Liver (tissue), 9 donors: ENCODE data around the gene SLC17A7. TPM values are rescaled to one million over a fixed set of nuclear protein-coding genes. Genes with fewer than 3 reads are reported as not detected.

Source experiments
- DNase-seq: peaks from one replicate; pipeline ENCODE4 v3.0.0-alpha.2; 2017; ENCODE audit warnings: low spot score
- H3K27ac ChIP-seq, 2 donors: one replicate each; pipeline ENCODE4 v1.7.0; 2013; ENCODE audit warnings: inconsistent platforms in 2 of 2, low read length in 2 of 2, control low read depth in 1 of 2, low read depth in 1 of 2, mild to moderate bottlenecking in 1 of 2
- H3K27me3 ChIP-seq, 4 donors: one replicate each; pipeline versions ENCODE4 v1.6.1 to v1.7.0; 2013; ENCODE audit warnings: low read length in 3 of 4, inconsistent platforms in 1 of 4, mild to moderate bottlenecking in 1 of 4, moderate library complexity in 1 of 4; ENCODE audit not compliant: control insufficient read depth in 4 of 4, insufficient read depth in 4 of 4
- H3K36me3 ChIP-seq, 4 donors: one replicate each; pipeline versions ENCODE4 v1.6.1 to v1.7.0; 2013; ENCODE audit warnings: low read length in 3 of 4, mild to moderate bottlenecking in 3 of 4, low read depth in 1 of 4, moderate library complexity in 1 of 4; ENCODE audit not compliant: control insufficient read depth in 4 of 4, insufficient read depth in 3 of 4
- H3K4me1 ChIP-seq, 4 donors: one replicate each; pipeline versions ENCODE4 v1.6.1 to v1.7.0; 2013; ENCODE audit warnings: low read length in 3 of 4, mild to moderate bottlenecking in 3 of 4, moderate library complexity in 1 of 4; ENCODE audit not compliant: control insufficient read depth in 4 of 4, insufficient read depth in 4 of 4
- H3K4me3 ChIP-seq, 3 donors: one replicate each; pipeline versions ENCODE4 v1.6.1 to v1.7.0; 2013; ENCODE audit warnings: low read length in 3 of 3, control low read depth in 1 of 3, low read depth in 1 of 3, mild to moderate bottlenecking in 1 of 3
- H3K9ac ChIP-seq, 2 donors: one replicate each; pipeline ENCODE4 v1.7.0; 2013; ENCODE audit warnings: low read length in 2 of 2, mild to moderate bottlenecking in 2 of 2, moderate library complexity in 2 of 2, control low read depth in 1 of 2, low read depth in 1 of 2
- H3K9me3 ChIP-seq, 4 donors: one replicate each; pipeline versions ENCODE4 v1.6.1 to v1.7.0; 2013; ENCODE audit warnings: low read length in 3 of 4; ENCODE audit not compliant: control insufficient read depth in 4 of 4
- EGR1 ChIP-seq, 2 donors: IDR thresholded peaks; 2 replicates each; pipeline ENCODE4 v1.6.1; 2016 to 2018; ENCODE audit warnings: antibody characterized with exemption in 2 of 2, low read depth in 2 of 2
- FOXA1 ChIP-seq: IDR thresholded peaks from 2 replicates; pipeline ENCODE4 v1.6.1; 2016; ENCODE audit warnings: antibody characterized with exemption
- FOXA2 ChIP-seq: IDR thresholded peaks from 2 replicates; pipeline ENCODE4 v1.6.1; 2016; ENCODE audit warnings: antibody characterized with exemption
- GABPA ChIP-seq, 2 donors: IDR thresholded peaks in 1 of 2; conservative IDR thresholded peaks in 1 of 2; 2 replicates each; pipeline ENCODE4 v1.6.1; 2016; ENCODE audit warnings: antibody characterized with exemption in 2 of 2, mild to moderate bottlenecking in 1 of 2, moderate library complexity in 1 of 2
- HNF4A ChIP-seq, 2 donors: conservative IDR thresholded peaks; 2 replicates each; pipeline ENCODE4 v1.6.1; 2016; ENCODE audit warnings: antibody characterized with exemption in 2 of 2, mild to moderate bottlenecking in 2 of 2
- HNF4G ChIP-seq: IDR thresholded peaks from 2 replicates; pipeline ENCODE4 v1.6.1; 2016; ENCODE audit warnings: antibody characterized with exemption
- JUND ChIP-seq, 2 donors: IDR thresholded peaks; 2 replicates each; pipeline ENCODE4 v1.6.1; 2016; ENCODE audit warnings: antibody characterized with exemption in 2 of 2
- RAD21 ChIP-seq, 2 donors: IDR thresholded peaks; 2 replicates each; pipeline ENCODE4 v1.6.1; 2016; ENCODE audit warnings: antibody characterized with exemption in 2 of 2, mild to moderate bottlenecking in 2 of 2
- RXRA ChIP-seq, 2 donors: IDR thresholded peaks; 2 replicates each; pipeline ENCODE4 v1.6.1; 2017 to 2018; ENCODE audit warnings: antibody characterized with exemption in 2 of 2, mild to moderate bottlenecking in 1 of 2
- SP1 ChIP-seq: IDR thresholded peaks from 2 replicates; pipeline ENCODE4 v1.6.1; 2018; ENCODE audit warnings: antibody characterized with exemption, mild to moderate bottlenecking
- TAF1 ChIP-seq: conservative IDR thresholded peaks from 2 replicates; pipeline ENCODE4 v1.6.1; 2016; ENCODE audit warnings: antibody characterized with exemption, mild to moderate bottlenecking
- YY1 ChIP-seq: IDR thresholded peaks from 2 replicates; pipeline ENCODE4 v1.6.1; 2016; ENCODE audit warnings: antibody characterized with exemption, mild to moderate bottlenecking
- WGBS: extraction: QIAGEN DNeasy Blood & Tissue Kit; methylation state at CpG from one replicate; pipeline ENCODE4 v1.1.7; 2013; 5-methylcytosine and 5-hydroxymethylcytosine counted together
- polyA plus RNA-seq, 2 donors: library from polyadenylated mRNA; stranded (reverse) in 1 of 2; unstranded in 1 of 2; fragments of 200-250 nt in 1 of 2; fragments of >200 nt in 1 of 2; fragmentation: Nextera tagmentation in 1 of 2; extraction: Ambion mirVana in 1 of 2; gene quantifications; one replicate each; pipeline versions ENCODE4 v1.2.1 to v1.2.3, GENCODE V29; 2013 to 2015
- total RNA-seq, 2 donors: library from RNA; depleted of rRNA; stranded (reverse); fragments of >200 nt; gene quantifications; one replicate each; pipeline ENCODE4 v1.2.3, GENCODE V29; 2014
- TF ChIP-seq, protein P1 (sequence below): fragments of 150-350 bp; IDR thresholded peaks from 2 replicates; pipeline ENCODE4 v1.5.1; 2017; ENCODE audit warnings: improper control_type of control experiment, low read depth, low read length; ENCODE audit not compliant: missing input control
- TF ChIP-seq, protein P2 (sequence below): IDR thresholded peaks from 2 replicates; pipeline ENCODE4 v1.6.1; 2016; ENCODE audit warnings: antibody characterized with exemption
- TF ChIP-seq, protein P3 (sequence below): IDR thresholded peaks from 2 replicates; pipeline ENCODE4 v1.6.1; 2016; ENCODE audit warnings: antibody characterized with exemption, mild to moderate bottlenecking
- TF ChIP-seq, protein P4 (sequence below): IDR thresholded peaks from 2 replicates; pipeline ENCODE4 v1.6.1; 2016; ENCODE audit warnings: antibody characterized with exemption
- TF ChIP-seq, protein P5 (sequence below): IDR thresholded peaks from 2 replicates; pipeline ENCODE4 v1.6.1; 2016; ENCODE audit warnings: antibody characterized with exemption
- donor health status: healthy.
- donor health status: healthy.
- donor health status: healthy.
- donor health status: healthy.
- donor health status: healthy.

SLC17A7 gene
- total and polyA plus RNA-seq, 4 donors = 0.06 to 0.08 TPM; not detected in 2

DNA sequence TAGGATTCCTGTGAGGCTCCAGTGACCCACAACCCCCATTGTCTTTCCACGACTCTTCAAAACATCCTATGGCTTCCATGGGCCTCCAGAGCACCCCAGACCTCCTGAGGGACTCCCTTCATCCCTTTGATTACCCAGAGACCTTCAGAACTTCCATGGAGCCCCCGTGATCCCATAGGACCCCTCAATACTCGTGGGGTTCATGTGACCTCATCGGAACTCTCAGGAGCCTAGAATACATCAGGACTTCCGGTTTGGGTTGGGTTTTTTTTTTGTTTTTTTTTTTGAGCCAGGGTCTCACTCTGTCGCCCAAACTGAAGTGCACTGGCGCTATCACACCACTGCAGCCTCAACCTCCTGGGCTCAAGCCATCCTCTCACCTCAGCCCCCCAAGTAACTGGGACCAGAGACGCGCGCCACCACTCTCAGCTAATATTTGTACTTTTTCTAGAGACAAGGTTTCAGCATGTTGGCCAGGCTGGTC lies 12.5 kb upstream of the SLC17A7 start:
- Histone ChIP-seq H3K36me3 (peaks cover 0 to 5% (median 2%) of the 10 kb centered on the region in 4 donors), H3K4me1 (peaks cover 0 to 22% (median 10%) of the 10 kb centered on the region in 4 donors), H3K9ac (peak overlapping the region; percentile 24 to 80), H3K4me3 (peak overlapping the region; percentile 53 to 78 (median 75)), H3K9me3 (no peaks in the 10 kb centered on the region), H3K27me3 (no peaks in the 10 kb centered on the region), H3K27ac (peak overlapping the region; percentile 90 to 95)
- WGBS = 52% methylated on average over 10 of the region's 10 CpGs
- no peak for TF ChIP-seq EGR1 (IDR thresholded peaks at IDR 0.05; ENCODE audit: low read depth in 2 of 2)
- no peak for TF ChIP-seq RAD21 (IDR thresholded peaks at IDR 0.05)
- no peak for TF ChIP-seq HNF4A (conservative IDR thresholded peaks at IDR 0.05)
- no peak for TF ChIP-seq FOXA1
- TF ChIP-seq, protein P1, sequence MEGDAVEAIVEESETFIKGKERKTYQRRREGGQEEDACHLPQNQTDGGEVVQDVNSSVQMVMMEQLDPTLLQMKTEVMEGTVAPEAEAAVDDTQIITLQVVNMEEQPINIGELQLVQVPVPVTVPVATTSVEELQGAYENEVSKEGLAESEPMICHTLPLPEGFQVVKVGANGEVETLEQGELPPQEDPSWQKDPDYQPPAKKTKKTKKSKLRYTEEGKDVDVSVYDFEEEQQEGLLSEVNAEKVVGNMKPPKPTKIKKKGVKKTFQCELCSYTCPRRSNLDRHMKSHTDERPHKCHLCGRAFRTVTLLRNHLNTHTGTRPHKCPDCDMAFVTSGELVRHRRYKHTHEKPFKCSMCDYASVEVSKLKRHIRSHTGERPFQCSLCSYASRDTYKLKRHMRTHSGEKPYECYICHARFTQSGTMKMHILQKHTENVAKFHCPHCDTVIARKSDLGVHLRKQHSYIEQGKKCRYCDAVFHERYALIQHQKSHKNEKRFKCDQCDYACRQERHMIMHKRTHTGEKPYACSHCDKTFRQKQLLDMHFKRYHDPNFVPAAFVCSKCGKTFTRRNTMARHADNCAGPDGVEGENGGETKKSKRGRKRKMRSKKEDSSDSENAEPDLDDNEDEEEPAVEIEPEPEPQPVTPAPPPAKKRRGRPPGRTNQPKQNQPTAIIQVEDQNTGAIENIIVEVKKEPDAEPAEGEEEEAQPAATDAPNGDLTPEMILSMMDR = no peak
- TF ChIP-seq, protein P2, sequence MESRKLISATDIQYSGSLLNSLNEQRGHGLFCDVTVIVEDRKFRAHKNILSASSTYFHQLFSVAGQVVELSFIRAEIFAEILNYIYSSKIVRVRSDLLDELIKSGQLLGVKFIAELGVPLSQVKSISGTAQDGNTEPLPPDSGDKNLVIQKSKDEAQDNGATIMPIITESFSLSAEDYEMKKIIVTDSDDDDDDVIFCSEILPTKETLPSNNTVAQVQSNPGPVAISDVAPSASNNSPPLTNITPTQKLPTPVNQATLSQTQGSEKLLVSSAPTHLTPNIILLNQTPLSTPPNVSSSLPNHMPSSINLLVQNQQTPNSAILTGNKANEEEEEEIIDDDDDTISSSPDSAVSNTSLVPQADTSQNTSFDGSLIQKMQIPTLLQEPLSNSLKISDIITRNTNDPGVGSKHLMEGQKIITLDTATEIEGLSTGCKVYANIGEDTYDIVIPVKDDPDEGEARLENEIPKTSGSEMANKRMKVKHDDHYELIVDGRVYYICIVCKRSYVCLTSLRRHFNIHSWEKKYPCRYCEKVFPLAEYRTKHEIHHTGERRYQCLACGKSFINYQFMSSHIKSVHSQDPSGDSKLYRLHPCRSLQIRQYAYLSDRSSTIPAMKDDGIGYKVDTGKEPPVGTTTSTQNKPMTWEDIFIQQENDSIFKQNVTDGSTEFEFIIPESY = no peak
- TF ChIP-seq FOXA2 = no peak
- TF ChIP-seq JUND (IDR thresholded peaks at IDR 0.05) = no peak
- no peak for TF ChIP-seq GABPA (IDR thresholded peaks at IDR 0.05 in 1 of 2, conservative IDR thresholded peaks at IDR 0.05 in 1 of 2)
- TF ChIP-seq, protein P3, sequence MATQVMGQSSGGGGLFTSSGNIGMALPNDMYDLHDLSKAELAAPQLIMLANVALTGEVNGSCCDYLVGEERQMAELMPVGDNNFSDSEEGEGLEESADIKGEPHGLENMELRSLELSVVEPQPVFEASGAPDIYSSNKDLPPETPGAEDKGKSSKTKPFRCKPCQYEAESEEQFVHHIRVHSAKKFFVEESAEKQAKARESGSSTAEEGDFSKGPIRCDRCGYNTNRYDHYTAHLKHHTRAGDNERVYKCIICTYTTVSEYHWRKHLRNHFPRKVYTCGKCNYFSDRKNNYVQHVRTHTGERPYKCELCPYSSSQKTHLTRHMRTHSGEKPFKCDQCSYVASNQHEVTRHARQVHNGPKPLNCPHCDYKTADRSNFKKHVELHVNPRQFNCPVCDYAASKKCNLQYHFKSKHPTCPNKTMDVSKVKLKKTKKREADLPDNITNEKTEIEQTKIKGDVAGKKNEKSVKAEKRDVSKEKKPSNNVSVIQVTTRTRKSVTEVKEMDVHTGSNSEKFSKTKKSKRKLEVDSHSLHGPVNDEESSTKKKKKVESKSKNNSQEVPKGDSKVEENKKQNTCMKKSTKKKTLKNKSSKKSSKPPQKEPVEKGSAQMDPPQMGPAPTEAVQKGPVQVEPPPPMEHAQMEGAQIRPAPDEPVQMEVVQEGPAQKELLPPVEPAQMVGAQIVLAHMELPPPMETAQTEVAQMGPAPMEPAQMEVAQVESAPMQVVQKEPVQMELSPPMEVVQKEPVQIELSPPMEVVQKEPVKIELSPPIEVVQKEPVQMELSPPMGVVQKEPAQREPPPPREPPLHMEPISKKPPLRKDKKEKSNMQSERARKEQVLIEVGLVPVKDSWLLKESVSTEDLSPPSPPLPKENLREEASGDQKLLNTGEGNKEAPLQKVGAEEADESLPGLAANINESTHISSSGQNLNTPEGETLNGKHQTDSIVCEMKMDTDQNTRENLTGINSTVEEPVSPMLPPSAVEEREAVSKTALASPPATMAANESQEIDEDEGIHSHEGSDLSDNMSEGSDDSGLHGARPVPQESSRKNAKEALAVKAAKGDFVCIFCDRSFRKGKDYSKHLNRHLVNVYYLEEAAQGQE = no peak
- TF ChIP-seq SP1 = no peak
- TF ChIP-seq YY1 = no peak
- TF ChIP-seq, protein P4, sequence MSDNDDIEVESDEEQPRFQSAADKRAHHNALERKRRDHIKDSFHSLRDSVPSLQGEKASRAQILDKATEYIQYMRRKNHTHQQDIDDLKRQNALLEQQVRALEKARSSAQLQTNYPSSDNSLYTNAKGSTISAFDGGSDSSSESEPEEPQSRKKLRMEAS = no peak
- TF ChIP-seq RXRA (IDR thresholded peaks at IDR 0.05) = no peak
- no peak for TF ChIP-seq HNF4G
- no peak for TF ChIP-seq TAF1
- TF ChIP-seq, protein P5, sequence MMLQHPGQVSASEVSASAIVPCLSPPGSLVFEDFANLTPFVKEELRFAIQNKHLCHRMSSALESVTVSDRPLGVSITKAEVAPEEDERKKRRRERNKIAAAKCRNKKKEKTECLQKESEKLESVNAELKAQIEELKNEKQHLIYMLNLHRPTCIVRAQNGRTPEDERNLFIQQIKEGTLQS = no peak
- no peak for DNase-seq
